ENCODE measurements around the gene TTC7B.

The TTC7B gene

DNA sequence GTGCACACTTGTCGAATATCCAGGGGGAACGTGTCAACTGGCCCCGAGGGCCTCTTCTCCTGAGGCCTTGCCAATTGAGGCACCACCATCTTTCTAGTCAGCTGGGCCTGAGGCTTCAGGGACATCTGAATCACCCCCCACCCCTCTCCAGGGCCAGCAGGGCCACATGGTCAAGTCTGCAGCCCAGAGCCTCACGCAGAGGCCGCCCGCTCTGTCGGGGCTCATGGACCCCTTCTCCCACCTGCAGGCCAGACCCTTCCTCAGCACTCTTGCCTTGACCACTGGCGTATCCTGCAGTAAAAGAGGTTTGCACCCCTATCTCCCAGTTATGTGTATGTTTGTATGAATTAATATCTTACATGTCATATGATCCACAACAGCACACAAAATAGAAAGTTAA is 237.1 kb downstream of the TTC7B start:
- H3K4me3 ChIP-seq (ENCODE audit: low read depth, low read length), result no peak overlapping the region
- TF ChIP-seq, protein P1, sequence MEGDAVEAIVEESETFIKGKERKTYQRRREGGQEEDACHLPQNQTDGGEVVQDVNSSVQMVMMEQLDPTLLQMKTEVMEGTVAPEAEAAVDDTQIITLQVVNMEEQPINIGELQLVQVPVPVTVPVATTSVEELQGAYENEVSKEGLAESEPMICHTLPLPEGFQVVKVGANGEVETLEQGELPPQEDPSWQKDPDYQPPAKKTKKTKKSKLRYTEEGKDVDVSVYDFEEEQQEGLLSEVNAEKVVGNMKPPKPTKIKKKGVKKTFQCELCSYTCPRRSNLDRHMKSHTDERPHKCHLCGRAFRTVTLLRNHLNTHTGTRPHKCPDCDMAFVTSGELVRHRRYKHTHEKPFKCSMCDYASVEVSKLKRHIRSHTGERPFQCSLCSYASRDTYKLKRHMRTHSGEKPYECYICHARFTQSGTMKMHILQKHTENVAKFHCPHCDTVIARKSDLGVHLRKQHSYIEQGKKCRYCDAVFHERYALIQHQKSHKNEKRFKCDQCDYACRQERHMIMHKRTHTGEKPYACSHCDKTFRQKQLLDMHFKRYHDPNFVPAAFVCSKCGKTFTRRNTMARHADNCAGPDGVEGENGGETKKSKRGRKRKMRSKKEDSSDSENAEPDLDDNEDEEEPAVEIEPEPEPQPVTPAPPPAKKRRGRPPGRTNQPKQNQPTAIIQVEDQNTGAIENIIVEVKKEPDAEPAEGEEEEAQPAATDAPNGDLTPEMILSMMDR (IDR thresholded peaks at IDR 0.05; ENCODE audit: low read depth, low read length), result no peak

DNA sequence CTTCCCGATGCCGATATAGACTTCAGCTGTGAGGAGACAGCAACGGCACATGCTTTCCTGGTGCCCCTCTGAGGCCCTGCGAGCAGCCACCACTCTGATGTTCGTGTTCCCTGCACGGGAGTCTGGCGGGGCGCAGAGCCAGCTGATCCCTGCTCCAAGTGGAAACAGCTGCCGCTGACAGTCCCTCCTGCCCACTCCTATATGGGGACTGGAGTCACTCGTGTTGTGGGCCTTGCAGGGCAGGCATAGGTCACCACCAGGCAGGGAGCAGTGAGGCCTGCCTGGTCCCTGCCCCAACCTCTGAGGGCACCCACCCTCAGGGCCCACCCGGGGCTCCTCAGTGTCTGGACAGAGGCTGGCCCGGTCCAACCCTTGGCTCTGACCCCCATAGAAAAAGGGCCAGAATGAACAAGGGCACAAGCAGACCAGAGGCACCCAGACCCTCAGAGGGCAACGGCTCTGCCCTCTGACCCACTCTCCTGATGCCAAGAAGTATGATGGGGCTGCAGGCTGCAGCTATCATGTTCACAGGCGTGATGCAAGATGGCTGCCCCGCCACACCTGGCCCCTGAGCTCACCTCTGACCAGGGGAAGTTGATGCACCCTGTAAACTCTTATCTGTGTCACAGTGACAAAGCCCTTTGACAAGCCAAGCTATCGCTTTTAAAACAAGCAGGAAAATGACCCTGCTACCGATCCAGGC is 237.8 kb downstream of the TTC7B start:
- no peak overlapping the region for H3K4me3 ChIP-seq (ENCODE audit: low read depth, low read length)
- TF ChIP-seq, protein P1 (IDR thresholded peaks at IDR 0.05; ENCODE audit: low read depth, low read length), result no peak

DNA sequence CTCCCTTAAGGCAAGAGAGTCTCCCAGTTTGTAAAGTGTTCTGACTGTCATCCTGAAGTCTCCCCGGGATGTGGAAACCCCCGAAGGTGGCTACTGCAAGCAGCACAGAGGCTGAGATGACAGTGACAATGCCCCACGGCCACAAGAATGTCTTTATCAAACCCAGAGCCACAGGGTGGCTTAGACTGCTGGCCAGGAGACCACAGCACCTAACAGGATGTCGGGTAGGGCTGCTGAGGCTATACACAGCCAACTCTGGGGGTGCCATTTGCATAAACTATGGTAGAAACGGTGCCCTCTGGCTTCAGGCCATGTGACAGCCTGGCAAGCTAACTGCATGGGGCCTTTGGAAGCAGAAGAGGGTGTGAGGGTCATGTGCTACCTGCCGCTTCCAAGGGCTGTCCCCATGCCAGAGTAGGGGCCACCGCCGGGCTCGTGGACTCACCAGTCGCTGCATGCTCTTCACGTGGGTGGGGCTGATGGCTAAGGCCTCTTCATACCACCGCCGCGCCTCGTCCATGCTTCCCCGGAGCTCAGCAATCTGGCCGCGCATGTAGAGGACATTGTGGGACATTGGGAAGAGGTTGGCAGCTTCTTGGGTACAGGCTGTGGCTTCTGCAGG is 238.5 kb downstream of the TTC7B start:
- TF ChIP-seq, protein P1 (IDR thresholded peaks at IDR 0.05; ENCODE audit: low read depth, low read length), result no peak
- H3K4me3 ChIP-seq (ENCODE audit: low read depth, low read length), result no peak overlapping the region

DNA sequence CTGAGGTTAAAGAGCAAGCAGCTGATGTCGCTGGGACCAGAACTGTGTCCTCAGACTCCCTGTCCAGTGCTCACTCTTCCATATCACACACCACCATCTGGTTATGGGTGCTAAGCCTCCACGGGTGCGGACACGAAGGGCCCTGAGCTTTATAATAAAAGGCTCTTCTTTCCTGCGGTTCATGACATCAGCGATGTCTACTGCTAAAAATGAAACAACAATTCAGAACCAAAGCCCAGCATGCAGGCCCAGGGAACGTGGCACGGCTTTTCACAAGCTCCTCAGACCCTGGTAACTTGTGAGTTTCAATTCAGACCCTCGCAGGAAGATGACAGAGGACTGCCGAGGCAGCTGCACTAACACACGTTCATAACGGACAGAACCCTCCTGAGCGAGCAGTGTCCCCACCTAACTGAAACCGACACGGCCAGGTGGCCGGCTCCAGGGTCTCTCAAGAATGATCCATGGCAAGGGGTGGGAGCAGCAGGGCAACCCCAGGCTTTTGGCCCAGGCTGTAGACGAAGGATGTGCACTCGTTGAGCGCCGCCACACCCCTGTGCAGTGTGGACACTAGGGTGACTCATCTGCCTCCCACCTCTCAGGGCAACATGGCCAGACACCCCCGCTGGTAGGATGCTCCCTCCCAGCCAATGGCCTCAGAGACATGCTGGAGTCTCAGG is 239.1 kb downstream of the TTC7B start:
- TF ChIP-seq, protein P1 (IDR thresholded peaks at IDR 0.05; ENCODE audit: low read depth, low read length), result no peak
- no peak overlapping the region for H3K4me3 ChIP-seq (ENCODE audit: low read depth, low read length)

DNA sequence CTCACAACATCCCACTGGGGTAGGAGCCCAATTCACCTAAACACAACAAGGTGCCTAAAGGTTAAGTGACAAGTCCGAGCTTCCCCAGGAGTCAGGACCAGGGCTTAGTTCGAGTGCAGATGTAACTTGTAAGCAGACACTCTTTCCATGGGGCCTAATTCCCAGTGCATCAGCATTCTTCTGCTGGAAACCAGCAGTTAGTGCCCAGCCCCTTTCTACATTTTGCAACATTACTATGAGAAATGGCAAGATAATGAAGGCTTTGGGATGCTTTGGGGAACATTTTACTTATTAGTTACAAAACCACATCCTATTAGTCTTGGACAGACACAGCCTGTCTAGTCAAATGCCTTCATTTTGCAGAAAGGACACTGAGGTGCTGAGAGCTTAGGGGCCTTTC is 239.6 kb downstream of the TTC7B start:
- no peak overlapping the region for H3K4me3 ChIP-seq (ENCODE audit: low read depth, low read length)
- TF ChIP-seq, protein P1 (IDR thresholded peaks at IDR 0.05; ENCODE audit: low read depth, low read length), result no peak

DNA sequence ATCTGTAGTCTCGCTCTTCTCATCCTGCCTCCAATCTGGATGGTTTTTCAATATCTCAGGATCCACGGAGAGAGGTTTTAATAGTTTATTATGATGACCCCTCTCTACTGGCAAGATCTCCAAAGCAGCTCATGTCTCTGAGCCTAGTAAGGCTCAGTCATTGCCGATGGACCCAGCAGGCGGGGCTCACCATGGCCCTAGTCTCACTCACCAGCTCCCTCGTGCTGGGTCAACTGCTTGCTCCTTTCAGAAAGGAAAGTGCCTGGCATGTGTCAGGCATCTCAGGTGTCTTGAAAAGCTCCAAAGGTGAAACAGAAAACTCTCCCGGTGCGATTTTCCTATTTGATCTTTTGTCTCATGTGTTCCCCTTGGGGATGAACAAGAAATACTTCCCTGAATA is 240.4 kb downstream of the TTC7B start:
- H3K4me3 ChIP-seq (ENCODE audit: low read depth, low read length), result no peak overlapping the region
- TF ChIP-seq, protein P1 (IDR thresholded peaks at IDR 0.05; ENCODE audit: low read depth, low read length), result no peak

DNA sequence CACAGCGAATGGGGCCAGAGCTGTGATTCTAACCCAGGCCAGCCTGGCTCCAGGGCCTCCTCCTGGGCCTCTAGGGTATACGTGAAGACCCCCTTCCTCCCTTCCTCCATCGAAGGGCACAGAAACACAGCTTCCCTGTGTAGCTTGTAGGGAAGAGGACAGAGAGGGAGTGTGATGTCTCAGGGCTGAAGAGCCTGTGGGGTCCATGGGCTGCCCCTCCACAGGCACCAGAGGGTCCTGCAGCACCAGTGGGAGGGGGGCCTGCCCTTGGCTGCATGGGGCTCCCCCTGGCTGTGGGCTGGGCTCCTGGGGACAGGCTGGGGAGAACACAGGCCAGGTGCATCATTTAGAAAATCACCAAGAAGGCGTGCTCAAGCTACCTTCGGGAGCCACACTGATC is 240.9 kb downstream of the TTC7B start:
- H3K4me3 ChIP-seq (ENCODE audit: low read depth, low read length), result no peak overlapping the region
- TF ChIP-seq, protein P1 (IDR thresholded peaks at IDR 0.05; ENCODE audit: low read depth, low read length), result no peak

Measured in WI38 (cell line).